ENCODE results near the gene ZNF138. TPM values are rescaled to one million over a fixed set of nuclear protein-coding genes. Genes with fewer than 3 reads are reported as not detected.

The ZNF138 gene
- total and polyA plus RNA-seq, 2 of the 8 experiments (the other 6 are each of a cell fraction or from before 2014, with no cell fraction given) = 7.5 to 22.6 TPM

DNA sequence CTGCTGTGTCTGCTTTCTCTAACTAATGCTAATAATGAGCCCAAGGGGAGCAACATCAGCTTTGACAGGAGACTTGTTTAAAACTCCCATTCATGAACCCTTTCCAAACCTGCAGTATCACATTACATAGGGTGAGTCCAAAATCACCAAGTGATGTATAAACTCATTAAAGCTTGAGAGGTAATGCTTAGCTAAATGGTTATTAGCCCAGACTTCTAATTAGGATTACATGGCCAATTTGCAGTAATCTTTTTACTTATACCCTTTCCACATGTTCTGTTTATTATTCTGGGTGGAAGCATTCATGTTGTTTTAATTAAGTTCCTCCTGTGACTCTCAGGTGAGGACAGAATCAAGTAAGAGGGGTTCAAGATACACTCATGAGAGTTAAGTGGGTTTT lies 17.5 kb downstream of the ZNF138 start:
- H3K27ac ChIP-seq (ENCODE audit: low read depth, low read length) = no peak overlapping the region
- POLR2A ChIA-PET (ENCODE audit: partially characterized antibody) = no interaction called here
- H2BK20ac ChIP-seq (ENCODE audit: low read length) = no peak overlapping the region
- H4K20me1 ChIP-seq (replicated peaks in 1 of 2; ENCODE audit: control insufficient read depth in 1 of 2, insufficient read depth in 2 of 2, low read length in 2 of 2) = no peaks in the 10 kb centered on the region
- H3K4me2 ChIP-seq (ENCODE audit: insufficient read depth in 1 of 2, low read depth in 2 of 2, low read length in 2 of 2) = no peak overlapping the region
- peaks cover 10 to 14% of the 10 kb centered on the region in 2 experiments; a peak in 3 of 4 replicates for H3K9me3 ChIP-seq (ENCODE audit: insufficient read depth in 2 of 2, low read depth in 1 of 2, low read length in 1 of 2)
- no peak overlapping the region for H3K4ac ChIP-seq (replicated peaks; ENCODE audit: insufficient read length, low read depth, low read length)
- no peak overlapping the region for H4K91ac ChIP-seq (replicated peaks; ENCODE audit: insufficient read length, low read length)
- no peaks in the 10 kb centered on the region for H3K23me2 ChIP-seq (ENCODE audit: low read depth, low read length)
- FAIRE-seq (no peak), DNase-seq (ENCODE audit: low read depth in 1 of 2, low spot score in 2 of 2) (no peak)
- no peaks in the 10 kb centered on the region for H3K27me3 ChIP-seq (replicated peaks in 1 of 4; ENCODE audit: control insufficient read depth in 3 of 4, extremely low read depth in 1 of 4, insufficient read depth in 3 of 4, low read length in 3 of 4)
- TF ChIP-seq EGR1 (IDR thresholded peaks at IDR 0.05; ENCODE audit: borderline replicate concordance, low read depth, low read length) (no peak), GTF2F1 (IDR thresholded peaks at IDR 0.05; ENCODE audit: borderline replicate concordance, low read depth, low read length) (no peak), EP300 (IDR thresholded peaks at IDR 0.05; ENCODE audit: borderline replicate concordance in 1 of 2, low read depth in 2 of 2, low read length in 2 of 2) (no peak), SIRT6 (IDR thresholded peaks at IDR 0.05; ENCODE audit: low read length) (no peak), FOSL1 (IDR thresholded peaks at IDR 0.05; ENCODE audit: insufficient read depth, low read depth, low read length) (no peak)
- H4K5ac ChIP-seq (ENCODE audit: insufficient read length, low read depth, low read length) = no peak overlapping the region
- H3K4me1 ChIP-seq (replicated peaks in 1 of 4; ENCODE audit: control insufficient read depth in 3 of 4, insufficient read depth in 4 of 4, low read length in 3 of 4) = no peaks in the 10 kb centered on the region
- H3K23ac ChIP-seq (ENCODE audit: insufficient read length) = no peak overlapping the region
- H3K56ac ChIP-seq (replicated peaks; ENCODE audit: insufficient read length, low read depth, low read length) = no peak overlapping the region
- H3K4me3 ChIP-seq (ENCODE audit: extremely low read depth in 1 of 4, insufficient read depth in 2 of 4, low read depth in 3 of 4, low read length in 4 of 4) = no peak overlapping the region
- no peak overlapping the region for H3K14ac ChIP-seq (ENCODE audit: insufficient read length)
- H3K36me3 ChIP-seq (ENCODE audit: control insufficient read depth in 2 of 4, insufficient read depth in 4 of 4, low read length in 3 of 4) = peaks cover 0 to 22% (median 12%) of the 10 kb centered on the region in 4 experiments; a peak in 3 of 8 replicates
- H2BK120ac ChIP-seq (replicated peaks; ENCODE audit: low read depth, low read length) = no peak overlapping the region
- no peak overlapping the region for H2BK15ac ChIP-seq (ENCODE audit: low read length)
- no peak overlapping the region for H2AFZ ChIP-seq (ENCODE audit: low read length)
- H2AK5ac ChIP-seq (ENCODE audit: low read depth, low read length) = no peak overlapping the region
- CTCF ChIA-PET (ENCODE audit: partially characterized antibody) = no interaction called here
- peaks cover 2% of the 10 kb centered on the region; the same call in 1 of the 2 replicates for H3K79me1 ChIP-seq (ENCODE audit: low read depth, low read length)
- H3K9ac ChIP-seq (replicated peaks in 1 of 4; ENCODE audit: extremely low read depth in 1 of 4, low read depth in 3 of 4, low read length in 3 of 4) = no peak overlapping the region
- H4K8ac ChIP-seq (ENCODE audit: extremely low read depth, insufficient read depth, low read length) = no peak overlapping the region
- H3K18ac ChIP-seq (ENCODE audit: extremely low read depth, low read length) = no peak overlapping the region
- peaks cover 0 to 3% of the 10 kb centered on the region in 2 experiments; a peak in 1 of 4 replicates for H3K79me2 ChIP-seq (ENCODE audit: control insufficient read depth in 1 of 2, insufficient read depth in 2 of 2, low read length in 2 of 2)
- no peak overlapping the region for H2BK5ac ChIP-seq (ENCODE audit: low read depth, low read length)
- H2BK12ac ChIP-seq (ENCODE audit: low read depth, low read length) = no peak overlapping the region
